IMR-90 (cell line): Measurements from ENCODE around the gene TPST1.

Experiments
- BHLHE40 ChIP-seq: fragments of 150-350 bp; IDR thresholded peaks from 2 replicates; pipeline ENCODE4 v1.6.1; 2016; ENCODE audit warnings: mild to moderate bottlenecking, low read depth, low read length
- MAFK ChIP-seq: IDR thresholded peaks from 2 replicates; pipeline ENCODE4 v1.6.1; 2012; ENCODE audit warnings: low read depth, low read length, improper control_type of control experiment
- MAZ ChIP-seq: IDR thresholded peaks from 2 replicates; pipeline ENCODE4 v1.6.1; 2012; ENCODE audit warnings: low read depth, mild to moderate bottlenecking, low read length, improper control_type of control experiment, moderate library complexity, borderline replicate concordance
- MXI1 ChIP-seq: IDR thresholded peaks from 2 replicates; pipeline ENCODE4 v1.6.1; 2012; ENCODE audit warnings: low read depth, mild to moderate bottlenecking, low read length, moderate library complexity, borderline replicate concordance
- POLR2A ChIP-seq: IDR thresholded peaks from 2 replicates; pipeline ENCODE4 v1.6.1; 2012; ENCODE audit warnings: mild to moderate bottlenecking, low read depth, low read length
- RCOR1 ChIP-seq: IDR thresholded peaks from 2 replicates; pipeline ENCODE4 v1.6.1; 2012; ENCODE audit warnings: mild to moderate bottlenecking, low read length, improper control_type of control experiment; ENCODE audit not compliant: insufficient replicate concordance
- SMC3 ChIP-seq: fragments of 150-350 bp; IDR thresholded peaks from 2 replicates; pipeline ENCODE4 v1.6.1; 2016; ENCODE audit warnings: low read depth, mild to moderate bottlenecking, antibody characterized with exemption, low read length, moderate library complexity
- USF2 ChIP-seq: fragments of 150-350 bp; IDR thresholded peaks from 2 replicates; pipeline ENCODE4 v1.6.1; 2017; ENCODE audit warnings: mild to moderate bottlenecking, antibody characterized with exemption, low read length, low read depth
- TF ChIP-seq, protein P1 (sequence below): conservative IDR thresholded peaks from 2 replicates; pipeline ENCODE4 v1.5.1; 2012; ENCODE audit warnings: mild to moderate bottlenecking, low read depth, low read length, improper control_type of control experiment

DNA sequence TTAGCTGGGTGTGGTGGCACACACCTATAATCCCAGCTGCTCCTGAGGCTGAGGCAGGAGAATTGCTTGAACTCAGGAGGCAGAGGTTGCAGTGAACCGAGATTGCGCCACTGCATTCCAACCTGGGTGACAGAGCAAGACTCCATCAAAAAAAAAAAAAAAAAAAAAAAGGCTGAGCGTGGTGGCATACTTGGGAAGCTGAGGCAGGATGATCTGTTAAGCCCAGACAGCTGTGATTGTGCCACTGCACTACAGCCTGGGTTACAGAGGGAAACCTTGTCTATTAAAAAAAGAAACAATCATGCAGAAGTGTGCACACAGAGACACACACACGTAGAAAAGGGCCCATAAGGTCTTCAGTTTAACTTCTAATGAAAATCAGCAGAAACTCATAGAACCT lies 150.6 kb downstream of the TPST1 start:
- TF ChIP-seq, protein P1, sequence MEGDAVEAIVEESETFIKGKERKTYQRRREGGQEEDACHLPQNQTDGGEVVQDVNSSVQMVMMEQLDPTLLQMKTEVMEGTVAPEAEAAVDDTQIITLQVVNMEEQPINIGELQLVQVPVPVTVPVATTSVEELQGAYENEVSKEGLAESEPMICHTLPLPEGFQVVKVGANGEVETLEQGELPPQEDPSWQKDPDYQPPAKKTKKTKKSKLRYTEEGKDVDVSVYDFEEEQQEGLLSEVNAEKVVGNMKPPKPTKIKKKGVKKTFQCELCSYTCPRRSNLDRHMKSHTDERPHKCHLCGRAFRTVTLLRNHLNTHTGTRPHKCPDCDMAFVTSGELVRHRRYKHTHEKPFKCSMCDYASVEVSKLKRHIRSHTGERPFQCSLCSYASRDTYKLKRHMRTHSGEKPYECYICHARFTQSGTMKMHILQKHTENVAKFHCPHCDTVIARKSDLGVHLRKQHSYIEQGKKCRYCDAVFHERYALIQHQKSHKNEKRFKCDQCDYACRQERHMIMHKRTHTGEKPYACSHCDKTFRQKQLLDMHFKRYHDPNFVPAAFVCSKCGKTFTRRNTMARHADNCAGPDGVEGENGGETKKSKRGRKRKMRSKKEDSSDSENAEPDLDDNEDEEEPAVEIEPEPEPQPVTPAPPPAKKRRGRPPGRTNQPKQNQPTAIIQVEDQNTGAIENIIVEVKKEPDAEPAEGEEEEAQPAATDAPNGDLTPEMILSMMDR, result no peak
- TF ChIP-seq SMC3, result no peak
- TF ChIP-seq MXI1, result no peak
- TF ChIP-seq USF2, result no peak
- TF ChIP-seq BHLHE40, result no peak
- TF ChIP-seq MAFK, result no peak
- no peak for TF ChIP-seq MAZ
- no peak for TF ChIP-seq POLR2A
- TF ChIP-seq RCOR1, result no peak
